TTC549 (cell line): ENCODE results near the gene KCNG1.
"Not testable (repeated sequence)": the region's sequence is repeated elsewhere in the genome, so short reads cannot be mapped to it uniquely, and the experiment has no call there.

Experiments
- FAIRE-seq: peaks from 2 replicates; lab custom pipeline; 2012; peaks lifted over from hg19 to GRCh38; lab: Jason Lieb, UNC

KCNG1 gene

GRCh38 chr20:50982363-50982762 is 40.5 kb downstream of the KCNG1 start:
- no peak for FAIRE-seq

- no peak for FAIRE-seq
These were observed 41.2 kb downstream of the KCNG1 start for GRCh38 chr20:50981714-50982048.

- no peak for FAIRE-seq
These were observed 41.8 kb downstream of the KCNG1 start for GRCh38 chr20:50980851-50981713.

- FAIRE-seq, result no peak
These were observed 42.7 kb downstream of the KCNG1 start for GRCh38 chr20:50980071-50980681.

- FAIRE-seq, result not testable (repeated sequence)
These were observed 44.4 kb downstream of the KCNG1 start for GRCh38 chr20:50978533-50978932.

GRCh38 chr20:50977066-50978021 is 45.6 kb downstream of the KCNG1 start:
- no peak for FAIRE-seq

GRCh38 chr20:50975701-50976330 is 47.1 kb downstream of the KCNG1 start:
- FAIRE-seq, result no peak

- no peak for FAIRE-seq
These were observed 53.0 kb downstream of the KCNG1 start for GRCh38 chr20:50969912-50970311.

- FAIRE-seq, result no peak
These were observed 53.5 kb downstream of the KCNG1 start for GRCh38 chr20:50969435-50969834.

GRCh38 chr20:50968289-50968688 is 54.6 kb downstream of the KCNG1 start:
- no peak for FAIRE-seq

GRCh38 chr20:50967586-50967985 is 55.3 kb downstream of the KCNG1 start:
- no peak for FAIRE-seq

GRCh38 chr20:50959543-50960126 is 63.3 kb downstream of the KCNG1 start:
- no peak for FAIRE-seq

- FAIRE-seq, result no peak
These were observed 64.0 kb downstream of the KCNG1 start, which contains the start of gene MOCS3 for GRCh38 chr20:50958615-50959542. MOCS3 (plus strand) TSS chr20:50958818; CDS start chr20:50958843, 25 bp downstream.

- FAIRE-seq, result no peak
These were observed 64.9 kb downstream of the KCNG1 start, which contains the start of gene DPM1 for GRCh38 chr20:50957798-50958614. DPM1 (minus strand) TSS chr20:50958532; CDS start chr20:50958523, 9 bp downstream.

- FAIRE-seq, result no peak
These were observed 65.6 kb downstream of the KCNG1 start for GRCh38 chr20:50957276-50957675.

GRCh38 chr20:50953821-50954220 is 69.1 kb downstream of the KCNG1 start:
- FAIRE-seq, result no peak
